GM04503 (cell line): Measurements from ENCODE around the gene P2RY14.

Experiments
- DNase-seq: peaks from one replicate; pipeline ENCODE4 v3.0.0-alpha.2; 2012; ENCODE audit warnings: low read depth

Gene P2RY14

GRCh38 chr3:151301787-151302186 lies 23.4 kb upstream of the P2RY14 start:
- DNase-seq = no peak

- no peak for DNase-seq
Observed at GRCh38 chr3:151300539-151300938, 22.2 kb upstream of the P2RY14 start.

- DNase-seq = no peak
Observed at GRCh38 chr3:151299006-151299405, 20.7 kb upstream of the P2RY14 start.

- no peak for DNase-seq
Observed at GRCh38 chr3:151297429-151297828, 19.1 kb upstream of the P2RY14 start.

GRCh38 chr3:151296226-151296625 lies 17.9 kb upstream of the P2RY14 start:
- no peak for DNase-seq

GRCh38 chr3:151293127-151293526 lies 14.8 kb upstream of the P2RY14 start:
- no peak for DNase-seq

- DNase-seq = no peak
Observed at GRCh38 chr3:151290673-151291072, 12.3 kb upstream of the P2RY14 start.

- no peak for DNase-seq
Observed at GRCh38 chr3:151289445-151289844, 11.1 kb upstream of the P2RY14 start.

- no peak for DNase-seq
Observed at GRCh38 chr3:151285940-151286339, 7.6 kb upstream of the P2RY14 start.

GRCh38 chr3:151283907-151284461 lies 5.6 kb upstream of the P2RY14 start:
- no peak for DNase-seq

- no peak for DNase-seq
Observed at GRCh38 chr3:151283387-151283786, 5.0 kb upstream of the P2RY14 start.

GRCh38 chr3:151282921-151283320 lies 4.6 kb upstream of the P2RY14 start:
- DNase-seq = no peak

- no peak for DNase-seq
Observed at GRCh38 chr3:151281671-151282324, 3.5 kb upstream of the P2RY14 start.

GRCh38 chr3:151276687-151277042 lies 1.7 kb downstream of the P2RY14 start:
- no peak for DNase-seq

- DNase-seq = no peak
Observed at GRCh38 chr3:151276038-151276686, 2.2 kb downstream of the P2RY14 start.

- DNase-seq = no peak
Observed at GRCh38 chr3:151275091-151275490, 3.3 kb downstream of the P2RY14 start.

GRCh38 chr3:151269631-151270030 lies 8.7 kb downstream of the P2RY14 start:
- no peak for DNase-seq

- DNase-seq = no peak
Observed at GRCh38 chr3:151268267-151269235, 9.8 kb downstream of the P2RY14 start.

- no peak for DNase-seq
Observed at GRCh38 chr3:151267066-151267465, 11.3 kb downstream of the P2RY14 start.

- no peak for DNase-seq
Observed at GRCh38 chr3:151265866-151266265, 12.5 kb downstream of the P2RY14 start.

GRCh38 chr3:151265166-151265565 lies 13.2 kb downstream of the P2RY14 start:
- no peak for DNase-seq

GRCh38 chr3:151264605-151265004 lies 13.7 kb downstream of the P2RY14 start:
- no peak for DNase-seq
